Neural progenitor cell (in vitro differentiated cells): ENCODE measurements around the gene MTARC1. TPM values are rescaled to one million over a fixed set of nuclear protein-coding genes. Genes with fewer than 3 reads are reported as not detected.

Source experiments
- DNase-seq: peaks from one replicate; pipeline ENCODE4 v3.0.0-alpha.2; 2016; ENCODE audit warnings: low spot score
- H2AFZ ChIP-seq: fragments of 200-600 bp; sonication (generic); replicated peaks from 2 replicates; pipeline ENCODE4 v1.6.1; 2016; ENCODE audit warnings: antibody characterized with exemption
- H3F3A ChIP-seq: fragments of 200-600 bp; sonication (generic); 2 replicates; pipeline ENCODE4 v1.6.1; 2016; ENCODE audit warnings: antibody characterized with exemption, low read depth
- H3K27ac ChIP-seq: fragments of 200-600 bp; sonication (generic); 2 replicates; pipeline ENCODE4 v1.5.1; 2016; ENCODE audit warnings: mild to moderate bottlenecking
- H3K27me3 ChIP-seq: fragments of 200-600 bp; sonication (generic); 2 replicates; pipeline ENCODE4 v1.6.1; 2016; ENCODE audit warnings: mild to moderate bottlenecking, moderate library complexity
- H3K36me3 ChIP-seq: fragments of 200-600 bp; sonication (generic); 2 replicates; pipeline ENCODE4 v1.5.1; 2016
- H3K4me1 ChIP-seq: fragments of 200-600 bp; sonication (generic); 2 replicates; pipeline ENCODE4 v1.6.1; 2016; ENCODE audit warnings: mixed run types
- H3K4me2 ChIP-seq: fragments of 200-600 bp; sonication (generic); 2 replicates; pipeline ENCODE4 v1.6.1; 2016
- H3K4me3 ChIP-seq: fragments of 200-600 bp; sonication (generic); 2 replicates; pipeline ENCODE4 v1.5.1; 2016
- H3K79me2 ChIP-seq: fragments of 200-600 bp; sonication (generic); 2 replicates; pipeline ENCODE4 v1.6.1; 2016; ENCODE audit warnings: low read depth
- H3K9ac ChIP-seq: fragments of 200-600 bp; sonication (generic); 2 replicates; pipeline ENCODE4 v1.6.1; 2016
- H3K9me3 ChIP-seq: fragments of 200-600 bp; sonication (generic); 2 replicates; pipeline ENCODE4 v1.5.1; 2016; ENCODE audit warnings: low read depth
- H4K20me1 ChIP-seq: fragments of 200-600 bp; sonication (generic); 2 replicates; pipeline ENCODE4 v1.6.1; 2016; ENCODE audit warnings: low read depth
- H3K27ac Mint-ChIP-seq: 3 replicates; pipeline ENCODE4 v1.8.0; 2021; ENCODE audit warnings: mixed read lengths
- H3K27me3 Mint-ChIP-seq: 2 replicates; pipeline ENCODE4 v1.8.0; 2022; ENCODE audit warnings: low read depth, mild to moderate bottlenecking, inconsistent platforms, moderate library complexity, mixed read lengths; ENCODE audit not compliant: insufficient read depth
- H3K36me3 Mint-ChIP-seq: 3 replicates; pipeline ENCODE4 v1.8.0; 2021; ENCODE audit warnings: mixed read lengths
- H3K4me1 Mint-ChIP-seq: 3 replicates; pipeline ENCODE4 v1.8.0; 2021; ENCODE audit warnings: mixed read lengths
- H3K4me3 Mint-ChIP-seq: 3 replicates; pipeline ENCODE4 v1.8.0; 2021; ENCODE audit warnings: mild to moderate bottlenecking, moderate library complexity, mixed read lengths
- H3K9me3 Mint-ChIP-seq: 3 replicates; pipeline ENCODE4 v1.8.0; 2020; ENCODE audit warnings: mixed read lengths
- EZH2 ChIP-seq: fragments of 200-600 bp; sonication (generic); IDR thresholded peaks from 2 replicates; pipeline ENCODE4 v1.6.1; 2017; ENCODE audit warnings: antibody characterized with exemption, mild to moderate bottlenecking, moderate library complexity
- EZH2phosphoT487 ChIP-seq: fragments of 200-600 bp; sonication (generic); IDR thresholded peaks from 2 replicates; pipeline ENCODE4 v1.6.1; 2017; ENCODE audit warnings: antibody characterized with exemption
- total RNA-seq: library from RNA; depleted of rRNA; stranded (reverse); fragments of >200 nt; gene quantifications from 2 replicates; pipeline ENCODE4 v1.2.3, GENCODE V29; 2015; ENCODE audit warnings: low replicate concordance
- TF ChIP-seq, protein P1 (sequence below): fragments of 200-600 bp; sonication (generic); IDR thresholded peaks from 2 replicates; pipeline ENCODE4 v1.5.1; 2017; ENCODE audit warnings: antibody characterized with exemption, mild to moderate bottlenecking

The MTARC1 gene
- total RNA-seq, 1 donor from 2014 or later = 11.3 TPM

DNA sequence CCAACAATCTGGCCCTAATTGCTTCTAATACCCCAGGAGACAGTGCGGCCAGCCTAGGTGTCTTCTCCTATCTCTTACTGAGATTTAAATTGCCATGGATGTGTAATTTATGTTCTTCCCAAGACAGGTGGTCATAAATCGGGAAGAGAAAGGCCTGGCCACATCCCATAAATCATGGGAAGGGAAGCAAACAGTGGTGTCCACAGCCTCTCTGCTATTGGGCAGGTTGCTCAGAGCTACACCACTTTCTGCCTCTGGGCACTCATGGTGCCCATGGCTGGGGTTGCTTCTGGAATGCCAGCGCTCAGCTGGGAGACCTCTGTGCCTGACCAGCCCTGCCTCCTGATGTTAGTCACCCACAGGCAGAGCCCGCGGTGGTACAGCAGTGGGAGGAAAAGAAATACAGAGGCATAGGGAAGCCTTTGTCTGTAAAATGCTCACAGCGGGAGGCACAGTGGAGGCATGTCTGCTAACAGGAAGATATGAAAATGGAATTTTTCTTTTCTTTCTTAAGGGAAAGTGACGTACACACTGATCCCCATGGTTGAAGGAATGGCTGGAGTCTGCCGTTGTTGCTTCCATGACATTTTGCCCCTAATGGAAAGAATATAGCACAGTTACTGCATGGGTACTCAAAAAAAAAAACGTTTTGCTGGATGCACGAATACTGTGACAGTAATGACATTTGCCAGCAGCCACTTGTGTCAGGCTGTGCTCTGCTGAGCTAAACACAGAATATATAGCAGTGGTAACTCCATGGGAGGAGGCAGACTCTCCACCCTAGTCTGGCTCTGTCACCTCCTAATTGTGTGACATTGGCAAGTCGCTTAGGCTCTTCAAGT is 21.9 kb downstream of the MTARC1 start:
- Histone ChIP-seq H2AFZ (no peak overlapping the region), H3F3A (peaks cover 3% of the 10 kb centered on the region), H3K4me3 (no peak overlapping the region), H3K4me2 (no peak overlapping the region), H3K4me1 (no peaks in the 10 kb centered on the region), H3K36me3 (no peaks in the 10 kb centered on the region), H3K9me3 (no peaks in the 10 kb centered on the region), H3K27me3 (no peaks in the 10 kb centered on the region), H3K79me2 (no peaks in the 10 kb centered on the region), H3K9ac (no peak overlapping the region), H3K27ac (no peak overlapping the region), H4K20me1 (no peaks in the 10 kb centered on the region)
- Mint-ChIP-seq H3K36me3 (peaks cover 11% of the 10 kb centered on the region), H3K4me1 (peaks cover 6% of the 10 kb centered on the region), H3K9me3 (no peaks in the 10 kb centered on the region), H3K4me3 (no peak overlapping the region), H3K27ac (no peak overlapping the region), H3K27me3 (peaks cover 8% of the 10 kb centered on the region)
- TF ChIP-seq, protein P1, sequence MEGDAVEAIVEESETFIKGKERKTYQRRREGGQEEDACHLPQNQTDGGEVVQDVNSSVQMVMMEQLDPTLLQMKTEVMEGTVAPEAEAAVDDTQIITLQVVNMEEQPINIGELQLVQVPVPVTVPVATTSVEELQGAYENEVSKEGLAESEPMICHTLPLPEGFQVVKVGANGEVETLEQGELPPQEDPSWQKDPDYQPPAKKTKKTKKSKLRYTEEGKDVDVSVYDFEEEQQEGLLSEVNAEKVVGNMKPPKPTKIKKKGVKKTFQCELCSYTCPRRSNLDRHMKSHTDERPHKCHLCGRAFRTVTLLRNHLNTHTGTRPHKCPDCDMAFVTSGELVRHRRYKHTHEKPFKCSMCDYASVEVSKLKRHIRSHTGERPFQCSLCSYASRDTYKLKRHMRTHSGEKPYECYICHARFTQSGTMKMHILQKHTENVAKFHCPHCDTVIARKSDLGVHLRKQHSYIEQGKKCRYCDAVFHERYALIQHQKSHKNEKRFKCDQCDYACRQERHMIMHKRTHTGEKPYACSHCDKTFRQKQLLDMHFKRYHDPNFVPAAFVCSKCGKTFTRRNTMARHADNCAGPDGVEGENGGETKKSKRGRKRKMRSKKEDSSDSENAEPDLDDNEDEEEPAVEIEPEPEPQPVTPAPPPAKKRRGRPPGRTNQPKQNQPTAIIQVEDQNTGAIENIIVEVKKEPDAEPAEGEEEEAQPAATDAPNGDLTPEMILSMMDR = no peak
- no peak for TF ChIP-seq EZH2
- TF ChIP-seq EZH2phosphoT487 = no peak
- DNase-seq = no peak

DNA sequence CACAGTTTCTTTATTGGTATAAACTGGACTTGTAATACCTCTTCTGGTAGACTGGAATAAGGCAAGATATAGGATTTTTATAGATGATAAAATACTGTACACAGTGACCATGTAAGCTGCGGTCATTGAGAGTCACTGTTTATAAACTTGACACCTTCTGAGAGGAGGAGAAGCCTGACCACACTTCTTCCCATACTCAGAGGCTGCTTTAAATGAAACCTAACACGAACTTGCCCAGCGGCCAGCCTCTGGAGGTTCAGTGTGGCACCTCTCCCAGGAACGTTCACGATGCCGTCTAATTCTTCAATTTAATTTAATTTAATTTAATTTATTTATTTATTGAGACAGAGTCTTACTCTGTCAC is 22.5 kb downstream of the MTARC1 start:
- no peak for DNase-seq
- Histone ChIP-seq H3K4me3 (no peak overlapping the region), H3K27ac (no peak overlapping the region), H2AFZ (no peak overlapping the region), H3K9ac (no peak overlapping the region), H4K20me1 (no peaks in the 10 kb centered on the region), H3K27me3 (no peaks in the 10 kb centered on the region), H3K4me2 (no peak overlapping the region), H3K36me3 (no peaks in the 10 kb centered on the region), H3K4me1 (no peaks in the 10 kb centered on the region), H3K79me2 (no peaks in the 10 kb centered on the region), H3K9me3 (no peaks in the 10 kb centered on the region), H3F3A (peaks cover 3% of the 10 kb centered on the region)
- no peak overlapping the region for H3K4me3 Mint-ChIP-seq
- H3K27me3 Mint-ChIP-seq = peaks cover 8% of the 10 kb centered on the region
- H3K36me3 Mint-ChIP-seq = peaks cover 14% of the 10 kb centered on the region
- TF ChIP-seq EZH2phosphoT487 (no peak), EZH2 (no peak)
- TF ChIP-seq, protein P1 = no peak
- no peaks in the 10 kb centered on the region for H3K9me3 Mint-ChIP-seq
- no peak overlapping the region for H3K27ac Mint-ChIP-seq
- peaks cover 4% of the 10 kb centered on the region for H3K4me1 Mint-ChIP-seq

DNA sequence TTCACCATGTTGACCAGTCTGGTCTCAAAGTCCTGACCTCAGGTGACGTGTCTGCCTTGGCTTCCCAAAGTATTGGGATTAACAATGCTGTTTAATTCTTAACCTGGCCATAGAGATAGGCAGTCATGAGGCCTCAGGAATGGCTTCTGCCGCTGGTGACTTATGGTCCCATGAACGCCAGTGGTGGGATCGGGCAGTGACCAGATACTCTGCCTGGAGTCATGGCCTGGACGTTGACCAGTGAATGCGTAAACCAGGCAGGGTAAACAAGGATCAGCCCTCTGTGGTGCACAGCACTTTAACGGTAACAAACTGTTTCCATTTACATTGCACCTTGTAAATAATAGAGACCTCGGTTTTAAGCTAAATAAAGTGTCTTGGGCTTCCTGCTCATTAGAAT is 23.0 kb downstream of the MTARC1 start:
- H3K4me2 ChIP-seq = no peak overlapping the region
- no peaks in the 10 kb centered on the region for H3K9me3 ChIP-seq
- Mint-ChIP-seq H3K9me3 (no peaks in the 10 kb centered on the region), H3K27ac (no peak overlapping the region), H3K36me3 (peaks cover 14% of the 10 kb centered on the region), H3K4me1 (peaks cover 4% of the 10 kb centered on the region), H3K4me3 (no peak overlapping the region), H3K27me3 (peaks cover 8% of the 10 kb centered on the region)
- no peaks in the 10 kb centered on the region for H3K27me3 ChIP-seq
- H2AFZ ChIP-seq = no peak overlapping the region
- no peak overlapping the region for H3K27ac ChIP-seq
- no peak overlapping the region for H3K4me3 ChIP-seq
- H4K20me1 ChIP-seq = no peaks in the 10 kb centered on the region
- H3F3A ChIP-seq = peaks cover 3% of the 10 kb centered on the region
- H3K4me1 ChIP-seq = no peaks in the 10 kb centered on the region
- no peaks in the 10 kb centered on the region for H3K79me2 ChIP-seq
- no peaks in the 10 kb centered on the region for H3K36me3 ChIP-seq
- H3K9ac ChIP-seq = no peak overlapping the region
- TF ChIP-seq EZH2 (no peak), EZH2phosphoT487 (no peak)
- TF ChIP-seq, protein P1 = no peak
- DNase-seq = no peak
